GM21619 (cell line): ENCODE measurements around the gene MAP7.
"Not testable (repeated sequence)": the region's sequence is repeated elsewhere in the genome, so short reads cannot be mapped to it uniquely, and the experiment has no call there.

Experiments used
- ATAC-seq: cut with Tn5 transposase; IDR thresholded peaks from one replicate; pipeline ENCODE4 v1.9.1; 2021; ENCODE audit not compliant: unreplicated experiment

MAP7 gene

DNA sequence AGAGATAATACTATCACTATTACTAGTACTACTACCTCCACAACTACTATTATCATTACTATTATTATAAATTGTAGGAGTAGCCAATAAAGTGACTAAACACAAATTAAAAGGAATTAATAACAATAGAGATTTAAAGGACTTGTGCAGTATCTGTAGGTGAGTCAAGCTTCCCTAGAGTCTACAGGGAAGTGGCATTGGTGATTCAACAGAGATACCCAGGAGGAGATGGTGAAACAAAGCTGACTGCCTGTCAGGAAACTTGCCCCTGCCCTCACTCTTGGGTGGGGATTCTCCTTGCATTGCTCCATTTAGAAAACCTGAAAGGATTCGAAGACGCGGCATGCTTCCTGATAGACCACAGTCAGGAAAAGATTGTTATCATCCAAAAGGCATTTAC lies 237.2 kb downstream of the MAP7 start:
- no peak for ATAC-seq

DNA sequence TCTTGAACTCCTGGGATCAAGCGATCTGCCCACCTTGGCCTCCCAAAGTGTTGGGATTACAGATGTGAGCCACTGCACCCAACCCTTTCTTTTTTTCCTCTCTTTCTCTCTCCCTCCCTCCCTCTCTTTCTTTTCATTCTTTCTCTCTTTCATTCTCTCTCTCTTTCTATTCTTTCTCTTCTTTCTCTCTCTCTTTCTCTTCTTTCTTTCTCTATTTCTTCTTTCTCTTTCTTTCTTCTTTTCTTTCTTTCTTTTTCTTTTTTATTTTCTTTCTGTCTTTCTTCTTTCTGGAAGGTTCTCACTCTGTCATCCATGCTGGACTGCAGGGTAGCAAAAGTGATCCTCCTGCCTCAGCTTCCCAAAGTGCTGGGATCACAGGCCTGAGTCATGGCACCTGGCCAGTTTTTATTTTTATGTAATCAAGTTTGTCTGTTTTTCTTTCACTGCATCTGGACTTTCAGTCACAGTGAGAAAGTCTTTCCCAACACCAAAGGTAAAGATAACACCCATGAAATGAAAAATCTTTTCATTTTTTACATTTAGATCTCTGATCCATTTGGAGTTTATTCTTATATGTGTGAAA lies 240.4 kb downstream of the MAP7 start:
- ATAC-seq, result no peak

DNA sequence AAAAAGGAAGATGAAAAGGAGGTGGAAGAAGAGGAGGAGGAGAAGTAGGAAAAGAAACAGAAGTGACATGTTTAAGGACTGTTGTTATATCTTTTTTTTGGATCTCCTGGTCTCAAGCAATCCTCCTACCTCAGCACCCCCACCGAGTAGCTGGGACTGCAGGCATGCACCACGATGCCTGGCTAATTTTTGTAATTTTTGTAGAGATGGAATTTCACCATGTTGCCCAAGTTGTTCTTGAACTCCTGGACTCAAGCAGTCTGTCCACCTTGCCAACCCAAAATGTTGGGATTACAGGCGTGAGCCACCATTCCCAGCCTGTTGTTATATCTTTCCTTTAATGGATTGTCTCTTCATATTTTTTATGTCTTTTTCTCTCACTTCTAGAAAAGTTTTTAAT lies 241.1 kb downstream of the MAP7 start:
- no peak for ATAC-seq

GRCh38 chr6:136308469-136308868 lies 241.8 kb downstream of the MAP7 start:
- ATAC-seq, result not testable (repeated sequence)

- ATAC-seq, result no peak
Observed at GRCh38 chr6:136307351-136307750, 242.9 kb downstream of the MAP7 start.

GRCh38 chr6:136306466-136306865 lies 243.8 kb downstream of the MAP7 start:
- ATAC-seq, result no peak

GRCh38 chr6:136304410-136304809 lies 245.8 kb downstream of the MAP7 start:
- ATAC-seq, result no peak

DNA sequence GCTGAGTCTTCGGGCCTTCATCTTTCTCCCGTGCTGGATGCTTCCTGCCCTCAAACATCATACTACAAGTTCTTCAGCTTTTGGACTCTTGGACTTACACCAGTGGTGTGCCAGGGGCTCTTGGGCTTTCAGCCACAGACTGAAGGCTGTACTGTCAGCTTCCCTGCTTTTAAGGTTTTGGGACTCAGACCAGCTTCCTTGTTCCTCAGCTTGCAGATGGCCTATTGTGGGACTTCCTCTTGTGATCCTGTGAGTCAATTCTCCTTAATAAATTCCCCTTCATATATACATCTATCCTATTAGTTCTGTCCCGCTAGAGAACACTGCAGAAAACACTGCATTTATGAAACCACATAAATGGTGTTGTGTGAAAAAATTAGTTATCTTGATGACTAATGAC lies 246.7 kb downstream of the MAP7 start:
- no peak for ATAC-seq

DNA sequence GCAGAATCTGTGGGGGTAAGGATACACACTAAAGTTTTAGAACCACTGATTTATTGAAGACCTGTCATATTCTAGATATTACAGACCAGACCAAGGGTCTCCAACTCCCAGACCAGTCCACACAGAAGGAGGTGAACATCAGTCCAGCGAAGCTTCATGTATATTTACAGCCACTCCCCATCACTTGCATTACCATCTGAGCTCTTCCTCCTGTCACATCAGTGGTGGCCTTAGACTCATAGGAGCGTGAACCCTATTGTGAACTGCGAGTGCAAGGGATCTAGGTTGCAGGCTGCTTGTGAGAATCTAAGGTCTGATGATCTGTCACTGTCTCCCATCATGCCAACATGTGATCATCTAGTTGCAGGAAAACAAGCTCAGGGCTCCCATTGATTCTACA lies 255.6 kb downstream of the MAP7 start:
- ATAC-seq, result no peak
